GM19438 (cell line): ENCODE data around the gene ISOC1.

Source experiments
- ATAC-seq: cut with Tn5 transposase; IDR thresholded peaks from one replicate; pipeline ENCODE4 v1.9.1; 2021; ENCODE audit warnings: low read depth; ENCODE audit not compliant: unreplicated experiment

The ISOC1 gene

GRCh38 chr5:129124608-129125007 is 30.1 kb downstream of the ISOC1 start:
- no peak for ATAC-seq

- peak; percentile 82 for ATAC-seq
Observed at GRCh38 chr5:129125819-129126218, 31.3 kb downstream of the ISOC1 start.

- no peak for ATAC-seq
Observed at GRCh38 chr5:129133553-129133952, 39.0 kb downstream of the ISOC1 start.

GRCh38 chr5:129135633-129136032 is 41.1 kb downstream of the ISOC1 start:
- ATAC-seq = no peak

- no peak for ATAC-seq
Observed at GRCh38 chr5:129137637-129138036, 43.1 kb downstream of the ISOC1 start.

- ATAC-seq = no peak
Observed at GRCh38 chr5:129141078-129141477, 46.5 kb downstream of the ISOC1 start.

- no peak for ATAC-seq
Observed at GRCh38 chr5:129141696-129142095, 47.1 kb downstream of the ISOC1 start.

GRCh38 chr5:129155876-129156275 is 61.3 kb downstream of the ISOC1 start:
- no peak for ATAC-seq

- ATAC-seq = no peak
Observed at GRCh38 chr5:129161830-129162229, 67.3 kb downstream of the ISOC1 start.
